Motor neuron (in vitro differentiated cells): ENCODE measurements around the gene XK. TPM values are rescaled to one million over a fixed set of nuclear protein-coding genes. Genes with fewer than 3 reads are reported as not detected.
"Not testable (repeated sequence)": the region's sequence is repeated elsewhere in the genome, so short reads cannot be mapped to it uniquely, and the experiment has no call there.

Source experiments
- ATAC-seq, 8 experiments: fragments of 200-7000 bp; cut with Tn5 transposase; replicated peaks in 6 of 8; 2 replicates each; pipeline ENCODE4 v1.8.0; 2021; ENCODE audit warnings: mild to moderate bottlenecking in 8 of 8, moderate library complexity in 8 of 8
- H3K27ac ChIP-seq, 2 donors: fragments of 250-450 bp; sonication (Bioruptor Pico); 2 replicates each; pipeline ENCODE4 v1.9.0; 2021; ENCODE audit warnings: antibody characterized with exemption in 2 of 2, mild to moderate bottlenecking in 2 of 2, moderate library complexity in 1 of 2
- H3K4me1 ChIP-seq, 2 donors: fragments of 250-450 bp; sonication (Bioruptor Pico); replicated peaks in 1 of 2; 2 replicates each; pipeline ENCODE4 v1.6.1; 2021; ENCODE audit warnings: antibody characterized with exemption in 2 of 2, mild to moderate bottlenecking in 2 of 2, moderate library complexity in 1 of 2
- H3K4me3 ChIP-seq, 5 donors: fragments of 250-450 bp; sonication (Bioruptor Pico); 2 replicates each; pipeline ENCODE4 v1.9.0; 2021; ENCODE audit warnings: antibody characterized with exemption in 5 of 5, mild to moderate bottlenecking in 5 of 5, moderate library complexity in 4 of 5
- WGBS, 10 experiments: fragments of 450-650 bp; shearing (Covaris generic); methylation state at CpG; one replicate each; pipeline ENCODE4 v1.0.0; 2022; 5-methylcytosine and 5-hydroxymethylcytosine counted together
- in situ Hi-C, 9 experiments: fragments of 400-800 bp; cut with MboI; loops; one replicate each; pipeline ENCODE4 v1.15.0; 2021; ENCODE audit warnings: low sequenced_read_pairs in 9 of 9, low pct_unique_long_range_greater_than_20kb in 2 of 9; ENCODE audit not compliant: unreplicated experiment in 9 of 9
- total RNA-seq, 8 experiments: library from RNA; unstranded; fragments of 300-600 nt; gene quantifications; 2 replicates each; pipeline versions ENCODE4 v1.2.3 to v1.2.4, GENCODE V29; 2022

Gene XK
- 1 to 10 TPM in 6 of 8 experiments, under 1 TPM in 2; 0.21 to 3.9 (median 2.5) TPM for total RNA-seq

DNA sequence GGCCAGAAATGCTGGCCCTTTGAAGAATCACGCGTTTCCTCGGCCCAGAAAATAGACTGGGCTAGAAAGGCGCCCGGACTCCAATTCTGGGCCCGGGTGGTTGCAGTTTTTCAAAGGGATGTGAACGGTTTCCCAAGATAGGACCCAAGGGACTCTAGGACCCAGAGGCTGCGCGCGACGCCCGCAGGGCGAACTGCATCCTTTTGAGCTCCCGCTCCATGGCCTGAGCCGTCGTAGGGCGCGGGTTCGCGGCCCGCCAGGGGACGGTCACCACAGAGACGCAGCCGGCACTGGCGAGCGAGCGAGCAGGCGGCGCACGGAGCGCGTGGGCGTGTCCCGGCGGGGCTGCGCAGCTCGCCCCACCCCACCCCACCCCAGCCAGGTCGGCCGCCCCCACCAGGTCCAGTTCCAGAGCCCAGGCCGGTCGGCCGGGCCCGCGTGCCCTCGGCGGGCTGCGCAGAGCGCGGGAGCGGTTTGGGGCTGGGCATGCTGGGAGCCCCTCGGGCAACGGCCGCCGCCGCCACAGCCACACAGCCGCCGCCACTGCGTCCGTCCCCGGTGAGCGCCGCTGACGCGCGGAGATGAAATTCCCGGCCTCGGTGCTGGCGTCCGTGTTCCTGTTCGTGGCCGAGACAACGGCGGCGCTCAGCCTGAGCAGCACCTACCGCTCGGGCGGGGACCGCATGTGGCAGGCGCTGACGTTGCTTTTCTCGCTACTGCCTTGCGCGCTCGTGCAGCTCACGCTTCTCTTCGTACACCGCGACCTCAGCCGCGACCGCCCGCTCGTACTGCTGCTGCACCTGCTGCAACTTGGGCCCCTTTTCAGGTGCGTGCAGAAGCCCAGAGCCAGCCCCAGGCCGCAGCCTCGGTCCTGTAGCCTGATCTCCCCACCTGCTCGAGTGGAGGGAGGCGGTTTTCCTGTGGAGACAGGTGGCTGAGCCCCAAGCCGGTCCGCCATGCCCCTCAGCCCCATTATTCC is at the start of gene XK:
Gene XK, plus strand, starts transcription at position 411 of the 979 bp plus-strand sequence. Its CDS starts 171 bp downstream, at position 582.
- in situ Hi-C loops: no loop called here
- peak within 1 kb of the TSS; percentile 64 to 75 for H3K27ac ChIP-seq

GRCh38 chrX:37638047-37638446 is 47.5 kb upstream of the XK start:
- peaks cover 0 to 12% of the 10 kb centered on the region in 2 donors for H3K4me1 ChIP-seq
- no peak overlapping the region for H3K4me3 ChIP-seq
- in situ Hi-C loops: no loop called here
- no peak for ATAC-seq
- no peak overlapping the region for H3K27ac ChIP-seq

More for the DNA sequence above, at the start of gene XK:
- peak within 1 kb of the TSS; percentile 34 to 50 (median 45) for H3K4me3 ChIP-seq
- ATAC-seq: peak; percentile 90 to 96 (median 94)
- peaks cover 3 to 17% of the 10 kb centered on the region in 2 donors for H3K4me1 ChIP-seq
- 10 to 38% methylated on average over 2 to 8 of the region's 100 CpGs; no CpG with 5 or more reads in 8 of the 10 experiments for WGBS, 10 experiments

GRCh38 chrX:37640142-37640541 is 45.4 kb upstream of the XK start:
- 40 to 100% (median 73%) methylated on average over 1 to 2 of the region's 5 CpGs; no CpG with 5 or more reads in 6 of the 10 experiments for WGBS, 10 experiments

DNA sequence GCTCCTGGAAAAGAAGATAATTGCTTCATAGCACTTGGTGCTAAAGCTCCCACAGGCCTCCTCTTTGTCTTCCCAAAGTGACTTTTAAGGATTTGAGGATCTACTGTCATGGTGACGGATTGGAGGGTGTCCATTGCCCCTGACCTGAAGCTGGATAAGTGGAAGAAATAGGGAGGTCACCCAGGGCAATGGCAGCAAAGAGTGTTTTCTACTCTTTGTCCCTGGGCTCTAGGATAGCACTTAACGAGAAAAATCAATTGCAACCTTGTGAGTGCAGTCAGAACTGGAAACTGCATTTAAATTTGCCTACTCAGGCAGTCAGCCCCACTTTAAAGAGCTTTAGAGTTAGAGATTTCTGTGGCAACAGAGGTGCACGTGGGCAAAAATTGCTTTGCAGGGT is 43.7 kb upstream of the XK start:
- Histone ChIP-seq H3K4me3 (no peak overlapping the region), H3K27ac (no peak overlapping the region), H3K4me1 (peaks cover 0 to 12% of the 10 kb centered on the region in 2 donors)
- in situ Hi-C loops: no loop called here
- WGBS, 10 experiments: 15% methylated on average over 2 of the region's 3 CpGs; no CpG with 5 or more reads in 9 of the 10 experiments
- peak in 5 of 8 experiments; percentile 18 to 74 (median 58) for ATAC-seq

More at GRCh38 chrX:37640142-37640541, 45.4 kb upstream of the XK start:
- H3K27ac ChIP-seq: no peak overlapping the region
- no peak for ATAC-seq
- H3K4me1 ChIP-seq: peaks cover 0 to 12% of the 10 kb centered on the region in 2 donors
- H3K4me3 ChIP-seq: no peak overlapping the region
- in situ Hi-C loops: no loop called here

DNA sequence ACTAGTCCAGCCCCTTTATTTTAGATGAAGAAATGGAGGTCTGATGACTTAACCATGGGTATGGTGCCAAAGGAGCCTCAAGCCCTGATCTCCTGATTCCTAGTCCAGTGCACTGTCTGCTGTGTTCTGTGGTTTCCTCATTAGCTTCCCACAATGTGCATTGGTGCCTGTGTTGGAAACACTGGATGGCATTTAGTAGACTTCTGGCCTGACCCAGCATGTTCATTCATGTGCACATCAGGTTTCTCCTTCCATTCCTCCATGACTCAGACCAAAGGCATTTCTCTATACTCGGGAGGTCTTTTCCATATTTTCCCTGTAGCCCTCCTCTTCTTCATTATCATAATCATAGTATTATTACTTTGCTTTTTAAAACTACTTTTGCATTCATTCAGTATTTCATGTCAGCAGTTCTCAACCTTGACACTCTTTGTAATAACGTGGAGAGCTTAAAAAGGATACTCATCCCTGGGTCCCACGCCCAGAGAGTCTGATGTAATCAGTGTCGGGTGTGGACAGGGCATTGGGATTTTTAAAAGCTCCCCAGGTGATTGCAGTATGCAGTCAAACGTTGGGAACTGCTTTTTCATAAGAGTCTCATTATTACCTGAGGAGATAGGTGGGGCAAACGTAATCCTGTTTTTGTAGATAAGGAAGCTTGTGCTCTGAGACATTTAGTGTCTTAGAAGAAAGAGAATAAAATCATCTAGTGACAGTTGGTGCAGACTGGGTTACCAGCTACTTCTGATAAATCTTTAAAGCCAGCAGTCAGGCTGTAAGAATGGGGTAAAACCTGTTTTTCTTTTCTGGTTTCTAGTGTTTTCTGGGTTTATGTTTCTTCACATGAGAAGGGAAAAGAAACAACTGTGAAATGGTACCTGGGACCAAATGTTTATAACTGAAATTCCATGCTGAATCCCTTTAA is 40.9 kb upstream of the XK start:
- H3K4me1 ChIP-seq: peaks cover 0 to 12% of the 10 kb centered on the region in 2 donors
- H3K27ac ChIP-seq: no peak overlapping the region
- no peak overlapping the region for H3K4me3 ChIP-seq
- WGBS, 10 experiments: 0 to 80% (median 48%) methylated on average over 2 to 5 of the region's 6 CpGs; no CpG with 5 or more reads in 5 of the 10 experiments
- ATAC-seq: peak in 3 of 8 experiments; percentile 50 to 78 (median 71)
- in situ Hi-C loops: no loop called here

- H3K27ac ChIP-seq: no peak overlapping the region
- peaks cover 0 to 12% of the 10 kb centered on the region in 2 donors for H3K4me1 ChIP-seq
- no peak for ATAC-seq
- H3K4me3 ChIP-seq: no peak overlapping the region
- in situ Hi-C loops: no loop called here
These were observed 39.3 kb upstream of the XK start for GRCh38 chrX:37646254-37646653.

DNA sequence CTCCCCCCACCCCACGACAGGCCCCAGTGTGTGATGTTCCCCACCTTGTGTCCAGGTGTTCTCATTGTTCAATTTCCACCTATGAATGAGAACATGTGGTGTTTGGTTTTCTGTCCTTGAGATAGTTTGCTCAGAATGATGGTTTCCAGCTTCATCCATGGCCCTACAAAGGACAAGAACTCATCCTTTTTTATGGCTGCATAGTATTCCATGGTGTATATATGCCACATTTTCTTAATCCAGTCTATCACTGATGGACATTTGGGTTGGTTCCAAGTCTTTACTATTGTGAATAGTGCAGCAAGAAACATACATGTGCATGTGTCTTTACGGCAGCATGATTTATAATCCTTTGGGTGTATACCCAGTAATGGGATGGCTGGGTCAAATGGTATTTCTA is 34.7 kb upstream of the XK start:
- H3K4me3 ChIP-seq, H3K4me1 ChIP-seq, in situ Hi-C loops, H3K27ac ChIP-seq, ATAC-seq: not testable (repeated sequence)
- WGBS, 10 experiments: 43 to 100% (median 80%) methylated on average over 1 of the region's 2 CpGs; no CpG with 5 or more reads in 7 of the 10 experiments

- WGBS, 10 experiments: 0 to 60% methylated on average over 1 of the region's 1 CpG; no CpG with 5 or more reads in 8 of the 10 experiments
- peak in 3 of 8 experiments; percentile 81 to 90 (median 88) for ATAC-seq
- H3K4me1 ChIP-seq: no peaks in the 10 kb centered on the region
- H3K4me3 ChIP-seq: no peak overlapping the region
- no peak overlapping the region for H3K27ac ChIP-seq
- in situ Hi-C loops: no loop called here
These were observed 33.6 kb upstream of the XK start for GRCh38 chrX:37651921-37652452.

DNA sequence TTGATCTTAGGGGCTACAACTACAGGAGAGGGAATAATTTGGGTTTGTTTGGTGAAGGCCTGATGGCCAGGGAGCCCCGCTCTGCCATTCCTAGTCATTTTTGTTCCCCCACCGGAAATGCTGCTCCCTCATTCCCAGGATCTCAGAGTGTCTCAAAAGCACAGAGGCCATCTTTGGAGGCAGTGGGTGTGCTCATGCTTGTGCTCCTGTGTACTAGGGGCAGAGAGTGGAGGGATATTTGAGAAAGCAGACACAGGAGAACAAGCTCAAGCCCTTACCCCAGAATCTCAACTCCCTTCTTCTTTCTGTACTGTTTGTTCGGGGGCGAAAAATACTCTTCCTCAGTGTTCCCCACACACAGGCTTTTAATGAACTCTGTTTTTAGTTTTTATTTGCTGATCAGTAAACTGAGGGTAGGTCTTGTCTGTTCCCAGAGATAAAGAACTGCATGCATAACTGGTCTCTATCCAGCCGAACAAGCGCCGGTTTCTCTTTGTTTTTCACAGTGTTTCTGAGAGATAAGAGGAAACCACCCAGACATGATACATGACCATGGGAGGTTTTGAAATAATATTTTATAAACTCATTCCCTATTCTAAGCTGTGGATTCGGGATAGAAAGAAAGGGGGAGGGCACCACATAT is 32.9 kb upstream of the XK start:
- no peak overlapping the region for H3K27ac ChIP-seq
- H3K4me3 ChIP-seq: no peak overlapping the region
- WGBS, 10 experiments: 16 to 94% (median 73%) methylated on average over 3 to 6 of the region's 8 CpGs; no CpG with 5 or more reads in 7 of the 10 experiments
- in situ Hi-C loops: no loop called here
- H3K4me1 ChIP-seq: no peaks in the 10 kb centered on the region
- no peak for ATAC-seq

- Histone ChIP-seq H3K4me3 (no peak overlapping the region), H3K4me1 (no peaks in the 10 kb centered on the region), H3K27ac (no peak overlapping the region)
- ATAC-seq: no peak
- 38 to 100% (median 83%) methylated on average over 1 of the region's 1 CpG; no CpG with 5 or more reads in 5 of the 10 experiments for WGBS, 10 experiments
- in situ Hi-C loops: no loop called here
These were observed 32.0 kb upstream of the XK start for GRCh38 chrX:37653397-37654085.

GRCh38 chrX:37658343-37659030 is 27.1 kb upstream of the XK start:
- H3K27ac ChIP-seq: no peak overlapping the region
- no peak overlapping the region for H3K4me3 ChIP-seq
- peak in 2 of 8 experiments; percentile 43 to 65 for ATAC-seq
- in situ Hi-C loops: no loop called here
- H3K4me1 ChIP-seq: no peaks in the 10 kb centered on the region
- WGBS, 10 experiments: 13 to 100% (median 53%) methylated on average over 1 to 4 of the region's 4 CpGs; no CpG with 5 or more reads in 5 of the 10 experiments
